ENCODE measurements around the gene EFCAB7.

DNA sequence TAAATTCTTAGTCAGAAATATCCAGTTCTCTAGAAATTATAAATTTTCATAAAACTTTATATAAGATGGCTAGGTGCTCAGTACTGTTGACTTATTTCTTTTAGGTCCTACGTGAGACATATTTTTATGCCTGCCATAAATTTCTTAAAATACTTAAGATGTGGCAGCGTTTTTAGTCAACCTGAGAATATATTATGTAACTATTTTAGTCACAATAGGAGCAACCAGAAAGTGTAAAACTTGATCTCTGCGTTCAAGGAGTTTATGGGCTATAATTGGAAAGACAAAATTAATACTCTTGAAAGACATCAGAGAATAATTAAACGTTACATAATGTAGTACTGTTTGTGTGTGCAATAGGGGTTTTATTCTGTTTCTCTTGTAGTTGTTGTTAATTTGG, 45.7 kb downstream of the EFCAB7 start:
- TF ChIP-seq, protein P1, sequence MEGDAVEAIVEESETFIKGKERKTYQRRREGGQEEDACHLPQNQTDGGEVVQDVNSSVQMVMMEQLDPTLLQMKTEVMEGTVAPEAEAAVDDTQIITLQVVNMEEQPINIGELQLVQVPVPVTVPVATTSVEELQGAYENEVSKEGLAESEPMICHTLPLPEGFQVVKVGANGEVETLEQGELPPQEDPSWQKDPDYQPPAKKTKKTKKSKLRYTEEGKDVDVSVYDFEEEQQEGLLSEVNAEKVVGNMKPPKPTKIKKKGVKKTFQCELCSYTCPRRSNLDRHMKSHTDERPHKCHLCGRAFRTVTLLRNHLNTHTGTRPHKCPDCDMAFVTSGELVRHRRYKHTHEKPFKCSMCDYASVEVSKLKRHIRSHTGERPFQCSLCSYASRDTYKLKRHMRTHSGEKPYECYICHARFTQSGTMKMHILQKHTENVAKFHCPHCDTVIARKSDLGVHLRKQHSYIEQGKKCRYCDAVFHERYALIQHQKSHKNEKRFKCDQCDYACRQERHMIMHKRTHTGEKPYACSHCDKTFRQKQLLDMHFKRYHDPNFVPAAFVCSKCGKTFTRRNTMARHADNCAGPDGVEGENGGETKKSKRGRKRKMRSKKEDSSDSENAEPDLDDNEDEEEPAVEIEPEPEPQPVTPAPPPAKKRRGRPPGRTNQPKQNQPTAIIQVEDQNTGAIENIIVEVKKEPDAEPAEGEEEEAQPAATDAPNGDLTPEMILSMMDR (conservative IDR thresholded peaks at IDR 0.05; ENCODE audit: low read depth, low read length) = no peak
- TF ChIP-seq EZH2 (IDR thresholded peaks at IDR 0.05; ENCODE audit: low read length, unreplicated experiment) = no peak

All from PC-3 (cell line).